ENCODE measurements around the gene ATP13A3.

Gene ATP13A3

GRCh38 chr3:194443901-194444300 lies 42.9 kb downstream of the ATP13A3 start:
- Histone ChIP-seq H3K27me3 (ENCODE audit: low read depth, low read length) (no peaks in the 10 kb centered on the region), H3K79me2 (ENCODE audit: low read length) (no peaks in the 10 kb centered on the region), H4K20me1 (ENCODE audit: insufficient read depth, low read length) (no peaks in the 10 kb centered on the region), H3K4me2 (ENCODE audit: low read length) (no peak overlapping the region), H3K9me3 (ENCODE audit: insufficient read depth, low read length) (no peaks in the 10 kb centered on the region), H3K36me3 (replicated peaks; ENCODE audit: low read depth, low read length) (peaks cover 43% of the 10 kb centered on the region), H3K9ac (ENCODE audit: low read length) (no peak overlapping the region), H3K4me1 (ENCODE audit: low read length) (peaks cover 22% of the 10 kb centered on the region), H3K27ac (ENCODE audit: low read length) (no peak overlapping the region), H3K4me3 (ENCODE audit: low read length) (no peak overlapping the region), H2AFZ (ENCODE audit: low read depth, low read length) (no peak overlapping the region)
- TF ChIP-seq EZH2phosphoT487 (IDR thresholded peaks at IDR 0.05; ENCODE audit: low read depth) (no peak), CTCF (IDR thresholded peaks at IDR 0.05; ENCODE audit: low read depth, low read length) (no peak)

GRCh38 chr3:194440756-194441155 lies 46.0 kb downstream of the ATP13A3 start:
- Histone ChIP-seq H3K9me3 (ENCODE audit: insufficient read depth, low read length) (no peaks in the 10 kb centered on the region), H4K20me1 (ENCODE audit: insufficient read depth, low read length) (no peaks in the 10 kb centered on the region), H3K4me2 (ENCODE audit: low read length) (no peak overlapping the region), H3K27ac (ENCODE audit: low read length) (no peak overlapping the region), H3K27me3 (ENCODE audit: low read depth, low read length) (no peaks in the 10 kb centered on the region), H2AFZ (ENCODE audit: low read depth, low read length) (no peak overlapping the region), H3K79me2 (ENCODE audit: low read length) (no peaks in the 10 kb centered on the region), H3K9ac (ENCODE audit: low read length) (no peak overlapping the region), H3K4me3 (ENCODE audit: low read length) (no peak overlapping the region), H3K36me3 (replicated peaks; ENCODE audit: low read depth, low read length) (peaks cover 36% of the 10 kb centered on the region), H3K4me1 (ENCODE audit: low read length) (no peaks in the 10 kb centered on the region)
- TF ChIP-seq EZH2phosphoT487 (IDR thresholded peaks at IDR 0.05; ENCODE audit: low read depth) = no peak
- TF ChIP-seq CTCF (IDR thresholded peaks at IDR 0.05; ENCODE audit: low read depth, low read length) = no peak

- H3K9me3 ChIP-seq (ENCODE audit: insufficient read depth, low read length) = no peaks in the 10 kb centered on the region
- H3K4me1 ChIP-seq (ENCODE audit: low read length) = no peaks in the 10 kb centered on the region
- H4K20me1 ChIP-seq (ENCODE audit: insufficient read depth, low read length) = no peaks in the 10 kb centered on the region
- H3K27ac ChIP-seq (ENCODE audit: low read length) = no peak overlapping the region
- no peak overlapping the region for H3K4me3 ChIP-seq (ENCODE audit: low read length)
- no peak for TF ChIP-seq CTCF (IDR thresholded peaks at IDR 0.05; ENCODE audit: low read depth, low read length)
- TF ChIP-seq EZH2phosphoT487 (IDR thresholded peaks at IDR 0.05; ENCODE audit: low read depth) = no peak
- H3K4me2 ChIP-seq (ENCODE audit: low read length) = no peak overlapping the region
- H2AFZ ChIP-seq (ENCODE audit: low read depth, low read length) = no peak overlapping the region
- H3K9ac ChIP-seq (ENCODE audit: low read length) = no peak overlapping the region
- H3K36me3 ChIP-seq (replicated peaks; ENCODE audit: low read depth, low read length) = peaks cover 36% of the 10 kb centered on the region
- no peaks in the 10 kb centered on the region for H3K27me3 ChIP-seq (ENCODE audit: low read depth, low read length)
- no peaks in the 10 kb centered on the region for H3K79me2 ChIP-seq (ENCODE audit: low read length)
Observed at GRCh38 chr3:194439881-194440550, 46.8 kb downstream of the ATP13A3 start.

DNA sequence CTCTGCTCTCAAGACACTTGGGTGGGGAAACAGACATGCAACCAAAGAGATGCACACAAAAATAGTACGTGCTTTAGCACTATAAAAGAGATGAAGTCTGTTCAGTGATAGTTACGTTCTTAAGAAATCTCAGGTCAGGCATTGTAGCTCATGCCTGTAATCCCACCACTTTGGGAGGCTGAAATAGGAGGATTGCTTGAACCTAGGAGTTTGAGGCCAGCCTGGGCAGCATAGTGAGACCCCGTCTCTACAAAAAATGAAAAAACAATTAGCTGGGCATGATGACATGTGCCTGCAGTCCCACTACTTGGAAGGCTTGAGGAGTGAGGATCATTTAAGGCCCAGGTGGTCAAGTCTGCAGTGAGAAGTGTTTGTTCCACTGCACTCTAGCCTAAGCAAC lies 52.3 kb downstream of the ATP13A3 start:
- Histone ChIP-seq H2AFZ (ENCODE audit: low read depth, low read length) (no peak overlapping the region), H3K9ac (ENCODE audit: low read length) (no peak overlapping the region), H4K20me1 (ENCODE audit: insufficient read depth, low read length) (no peaks in the 10 kb centered on the region), H3K4me2 (ENCODE audit: low read length) (no peak overlapping the region), H3K4me1 (ENCODE audit: low read length) (no peaks in the 10 kb centered on the region), H3K79me2 (ENCODE audit: low read length) (no peaks in the 10 kb centered on the region), H3K9me3 (ENCODE audit: insufficient read depth, low read length) (no peaks in the 10 kb centered on the region), H3K4me3 (ENCODE audit: low read length) (no peak overlapping the region), H3K27me3 (ENCODE audit: low read depth, low read length) (no peaks in the 10 kb centered on the region), H3K27ac (ENCODE audit: low read length) (no peak overlapping the region), H3K36me3 (replicated peaks; ENCODE audit: low read depth, low read length) (peaks cover 56% of the 10 kb centered on the region)
- TF ChIP-seq CTCF (IDR thresholded peaks at IDR 0.05; ENCODE audit: low read depth, low read length) (no peak), EZH2phosphoT487 (IDR thresholded peaks at IDR 0.05; ENCODE audit: low read depth) (no peak)

Data from OCI-LY3 (cell line).